Tibial artery (tissue), 4 donors: Measurements from ENCODE around the gene KIF7.

ENCODE experiments used
- DNase-seq, 2 donors: peaks; one replicate each; pipeline ENCODE4 v3.0.0-alpha.2; 2019
- H3K27ac ChIP-seq, 2 donors: fragments of 200-600 bp; sonication (generic) in 1 of 2; 1 replicate in 1 of 2; 2 replicates in 1 of 2; pipeline ENCODE4 v1.5.1; 2018 to 2019; ENCODE audit warnings: mild to moderate bottlenecking in 1 of 2
- H3K27me3 ChIP-seq, 2 donors: fragments of 200-600 bp; sonication (generic) in 1 of 2; one replicate each; pipeline versions ENCODE4 v1.5.1 to v1.6.0; 2016 to 2019
- H3K36me3 ChIP-seq, 3 donors: fragments of 200-600 bp; sonication (generic) in 2 of 3; one replicate each; pipeline ENCODE4 v1.5.1; 2016 to 2019; ENCODE audit warnings: mild to moderate bottlenecking in 2 of 3
- H3K4me1 ChIP-seq, 4 donors: fragments of 200-600 bp; sonication (generic) in 2 of 4; 1 replicate in 3 of 4; 2 replicates in 1 of 4; pipeline ENCODE4 v1.5.1; 2016 to 2019
- H3K4me3 ChIP-seq, 2 donors: fragments of 200-600 bp; sonication (generic) in 1 of 2; 1 replicate in 1 of 2; 2 replicates in 1 of 2; pipeline ENCODE4 v1.5.1; 2018 to 2019; ENCODE audit warnings: mild to moderate bottlenecking in 2 of 2
- H3K9me3 ChIP-seq, 3 donors: fragments of 200-600 bp; sonication (generic) in 1 of 3; one replicate each; pipeline ENCODE4 v1.5.1; 2016 to 2019
- CTCF ChIP-seq, 2 experiments: fragments of 200-600 bp in 1 of 2; fragments of 450-650 bp in 1 of 2; IDR thresholded peaks; one replicate each; pipeline ENCODE4 v1.5.1; 2017 to 2019; ENCODE audit warnings: antibody characterized with exemption in 2 of 2, mild to moderate bottlenecking in 1 of 2, moderate library complexity in 1 of 2
- intact Hi-C: fragments of 100-400 bp; cut with DNase I; formaldehyde crosslinking; loops from one replicate; pipeline ENCODE4 v1.15.0; 2023; ENCODE audit warnings: low total_unique reads

Gene KIF7

GRCh38 chr15:89633585-89633984 lies 21.7 kb downstream of the KIF7 start:
- Histone ChIP-seq H3K36me3 (peaks cover 38 to 57% (median 55%) of the 10 kb centered on the region in 3 donors), H3K27me3 (no peaks in the 10 kb centered on the region), H3K27ac (no peak overlapping the region), H3K9me3 (no peaks in the 10 kb centered on the region), H3K4me3 (no peak overlapping the region), H3K4me1 (no peaks in the 10 kb centered on the region)
- intact Hi-C loops = no loop called here
- no peak for DNase-seq
- no peak for TF ChIP-seq CTCF (IDR thresholded peaks at IDR 0.05)

GRCh38 chr15:89632563-89633430 lies 22.5 kb downstream of the KIF7 start:
- Histone ChIP-seq H3K27me3 (no peaks in the 10 kb centered on the region), H3K36me3 (peaks cover 38 to 65% (median 63%) of the 10 kb centered on the region in 3 donors), H3K27ac (no peak overlapping the region), H3K4me1 (no peaks in the 10 kb centered on the region), H3K9me3 (no peaks in the 10 kb centered on the region), H3K4me3 (no peak overlapping the region)
- intact Hi-C loops = no loop called here
- no peak for TF ChIP-seq CTCF (IDR thresholded peaks at IDR 0.05)
- DNase-seq = no peak

GRCh38 chr15:89631902-89632264 lies 23.4 kb downstream of the KIF7 start:
- no peak overlapping the region for H3K4me3 ChIP-seq
- H3K27ac ChIP-seq = no peak overlapping the region
- H3K27me3 ChIP-seq = no peaks in the 10 kb centered on the region
- H3K4me1 ChIP-seq = no peaks in the 10 kb centered on the region
- no peak for TF ChIP-seq CTCF (IDR thresholded peaks at IDR 0.05)
- no peaks in the 10 kb centered on the region for H3K9me3 ChIP-seq
- DNase-seq = no peak
- intact Hi-C loops = no loop called here
- peaks cover 38 to 74% (median 71%) of the 10 kb centered on the region in 3 donors for H3K36me3 ChIP-seq

- intact Hi-C loops = no loop called here
- Histone ChIP-seq H3K4me1 (no peaks in the 10 kb centered on the region), H3K4me3 (no peak overlapping the region), H3K9me3 (no peaks in the 10 kb centered on the region), H3K36me3 (peaks cover 38 to 80% (median 77%) of the 10 kb centered on the region in 3 donors), H3K27ac (no peak overlapping the region), H3K27me3 (no peaks in the 10 kb centered on the region)
- no peak for TF ChIP-seq CTCF (IDR thresholded peaks at IDR 0.05)
- DNase-seq = no peak
These were observed 24.0 kb downstream of the KIF7 start for GRCh38 chr15:89630974-89631901.

- no peak for DNase-seq
- intact Hi-C loops = no loop called here
- Histone ChIP-seq H3K9me3 (no peaks in the 10 kb centered on the region), H3K27ac (no peak overlapping the region), H3K4me3 (no peak overlapping the region), H3K4me1 (no peaks in the 10 kb centered on the region), H3K27me3 (no peaks in the 10 kb centered on the region), H3K36me3 (peaks cover 38 to 90% (median 80%) of the 10 kb centered on the region in 3 donors)
- TF ChIP-seq CTCF (IDR thresholded peaks at IDR 0.05) = no peak
These were observed 25.0 kb downstream of the KIF7 start for GRCh38 chr15:89630260-89630659.
